ENCODE results near the gene NCAPH2.

NCAPH2 gene

DNA sequence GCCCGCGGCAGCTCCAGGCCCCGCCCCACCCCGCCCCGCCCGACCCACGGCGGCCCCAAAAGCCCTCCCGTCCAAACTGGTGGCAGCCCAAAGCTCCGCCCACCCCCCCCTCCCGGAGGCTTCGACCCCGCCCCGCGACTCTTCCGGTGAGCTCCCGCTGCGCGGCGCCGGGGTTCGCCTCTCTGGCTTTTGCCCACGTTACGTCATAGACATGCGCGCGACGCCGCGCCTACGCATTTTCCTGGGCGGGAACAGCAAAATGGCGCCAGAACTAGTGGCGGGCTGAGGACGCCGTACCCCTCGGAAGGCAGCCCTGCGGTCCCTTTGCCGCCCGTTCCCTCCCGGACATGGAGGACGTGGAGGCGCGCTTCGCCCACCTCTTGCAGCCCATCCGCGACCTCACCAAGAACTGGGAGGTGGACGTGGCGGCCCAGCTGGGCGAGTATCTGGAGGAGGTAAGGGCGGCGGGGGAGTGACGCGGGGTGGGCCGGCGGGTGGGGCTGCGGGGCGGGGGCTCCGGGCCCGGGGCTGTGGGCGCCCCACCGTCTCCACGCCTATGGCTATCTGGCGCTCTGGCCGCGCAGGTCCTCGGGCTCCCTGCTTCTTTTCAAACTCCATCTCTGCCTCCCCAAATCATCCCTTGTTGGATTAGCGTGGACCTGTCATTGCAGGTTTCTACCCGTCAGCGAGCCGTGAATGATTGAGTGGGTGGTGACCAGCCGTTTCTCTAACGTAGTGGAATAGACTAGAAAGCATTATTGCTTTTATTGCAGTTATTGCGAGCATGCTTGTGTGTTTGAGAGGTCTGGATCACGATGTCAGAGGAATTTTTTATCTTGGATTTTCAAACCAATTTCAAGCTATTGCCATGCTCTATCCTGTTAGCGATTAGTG is at the start of gene NCAPH2:
Gene NCAPH2, plus strand, starts transcription at position 234 of the 894 bp plus-strand sequence. Its CDS starts 114 bp downstream, at position 348.
- peak; percentile 100 for DNase-seq

DNA sequence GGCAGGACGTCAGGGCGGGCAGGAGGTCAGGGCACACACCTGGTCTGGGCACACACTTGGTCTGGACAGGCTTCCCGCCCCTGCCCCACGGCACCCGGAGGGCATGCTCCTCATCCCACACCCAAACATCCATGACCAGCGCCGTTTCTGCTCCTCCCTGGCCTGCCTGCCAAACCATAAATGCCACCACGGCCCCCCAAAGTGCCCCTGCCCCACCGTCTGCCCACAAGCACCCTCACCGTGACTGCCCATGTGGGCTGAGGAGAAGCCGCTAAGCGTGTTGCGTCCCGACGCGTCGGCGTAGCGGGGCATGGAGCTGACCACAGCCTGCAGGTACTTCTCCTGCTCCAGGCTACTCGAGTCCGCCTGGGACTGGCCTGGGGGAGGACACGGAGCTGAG is 49.0 kb upstream of the NCAPH2 start:
- no peak for DNase-seq

DNA sequence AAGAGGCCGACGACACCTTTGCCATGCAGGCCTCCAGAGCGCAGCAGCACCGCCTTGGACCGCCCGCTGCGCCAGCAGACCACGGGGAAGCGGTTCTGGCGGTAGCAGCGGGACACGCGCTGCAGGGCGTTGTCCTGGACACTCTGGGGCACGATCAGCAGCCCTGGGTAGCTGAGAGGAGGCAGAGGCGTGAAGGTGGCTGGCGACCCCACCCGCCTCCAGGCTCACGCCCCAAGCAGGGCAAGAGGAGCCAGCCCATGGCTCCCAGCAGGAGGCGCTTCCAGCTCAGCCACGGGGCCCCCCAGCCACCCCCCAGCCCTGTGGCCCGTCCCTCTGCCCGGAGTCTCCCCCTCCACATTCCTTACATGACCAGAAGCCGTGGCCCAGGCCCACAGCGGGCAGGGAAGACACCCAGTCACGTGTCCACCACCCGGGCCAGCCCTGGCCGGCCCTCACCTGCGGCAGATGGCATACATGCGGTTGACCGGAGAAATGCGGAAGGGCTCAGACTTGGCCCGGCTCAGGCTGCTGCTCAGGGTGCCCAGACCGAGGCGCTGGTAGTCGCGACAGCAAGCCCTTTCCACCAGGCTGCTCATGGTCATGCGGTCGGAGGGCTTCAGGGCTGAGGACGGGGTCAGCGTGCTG is 48.4 kb upstream of the NCAPH2 start:
- no peak for DNase-seq

DNA sequence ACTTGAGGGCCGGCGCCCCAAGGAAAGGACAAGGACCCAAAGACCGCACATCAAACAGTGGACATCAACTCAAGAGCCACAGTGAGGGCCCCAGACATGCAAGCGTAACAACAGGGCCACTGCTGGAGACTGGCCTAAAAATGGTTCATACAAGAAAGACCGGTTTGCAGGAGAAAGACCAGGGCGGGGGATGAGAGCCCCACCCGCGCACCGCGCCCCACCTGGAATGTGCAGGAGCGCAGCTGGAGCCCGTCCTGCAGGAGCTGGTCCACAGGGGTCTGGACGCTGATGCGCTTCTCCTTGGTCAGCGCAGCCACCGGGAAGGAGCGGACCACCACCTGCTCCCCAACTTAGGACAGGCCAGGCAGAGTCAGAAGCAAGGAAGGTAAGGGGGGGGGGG is 47.1 kb upstream of the NCAPH2 start:
- DNase-seq, result no peak

DNA sequence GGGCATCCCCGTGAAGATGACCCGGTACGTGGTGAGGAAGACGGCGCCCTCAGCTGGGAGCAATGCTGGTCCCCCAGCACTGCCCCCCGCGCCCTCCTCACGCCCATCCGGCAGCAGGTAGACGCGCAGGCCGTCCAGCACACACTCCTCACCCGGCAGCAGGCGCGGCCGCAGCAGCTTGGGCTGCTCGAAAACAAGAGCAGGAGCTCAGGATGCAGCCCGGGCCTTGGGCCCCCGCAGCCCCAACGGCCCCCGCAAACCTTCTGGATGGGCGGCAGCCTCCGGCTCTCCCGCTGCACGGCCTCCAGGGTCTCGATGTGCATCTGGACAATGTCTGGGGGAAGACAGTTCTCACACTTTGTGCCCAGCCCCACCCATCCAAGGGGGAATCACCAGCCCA is 46.5 kb upstream of the NCAPH2 start:
- no peak for DNase-seq

- no peak for DNase-seq
Measured at GRCh38 chr22:50461979-50462540, 46.0 kb upstream of the NCAPH2 start.

DNA sequence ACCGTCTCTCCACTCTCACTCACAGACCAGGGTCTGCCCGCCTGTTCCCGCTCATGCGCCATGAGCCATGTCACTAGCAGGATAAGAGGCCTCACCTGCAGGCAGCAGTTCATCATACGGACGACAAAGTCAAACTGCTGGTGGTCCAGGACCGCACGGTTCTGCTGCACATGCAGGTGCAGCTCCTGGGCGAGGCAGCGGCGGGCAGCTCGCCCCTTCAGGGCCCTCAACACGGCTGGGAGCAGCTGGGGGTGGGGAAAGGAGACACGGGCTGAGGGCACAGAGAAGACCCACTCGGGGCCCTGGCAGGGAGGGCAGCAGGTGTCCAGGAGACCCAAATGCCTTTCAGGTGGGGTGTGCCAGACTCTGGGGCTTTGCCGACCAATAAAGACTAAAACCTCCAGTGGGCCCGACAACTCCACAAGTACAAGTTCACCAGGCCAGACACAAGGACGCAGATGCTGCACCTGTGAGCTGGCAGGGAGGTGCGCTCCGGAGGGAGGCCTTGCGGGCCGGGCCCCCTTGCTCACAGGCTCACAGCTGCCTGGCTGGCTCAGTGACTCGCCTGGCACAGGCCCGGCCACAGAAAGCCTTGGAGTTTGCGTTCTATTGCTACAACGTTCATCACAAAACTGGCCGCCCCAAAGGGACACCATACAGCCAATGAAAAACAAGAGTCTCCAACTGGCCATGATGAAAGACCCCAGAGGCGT is 44.7 kb upstream of the NCAPH2 start:
- no peak for DNase-seq

GRCh38 chr22:50464451-50464850 is 43.6 kb upstream of the NCAPH2 start:
- DNase-seq, result no peak

DNA sequence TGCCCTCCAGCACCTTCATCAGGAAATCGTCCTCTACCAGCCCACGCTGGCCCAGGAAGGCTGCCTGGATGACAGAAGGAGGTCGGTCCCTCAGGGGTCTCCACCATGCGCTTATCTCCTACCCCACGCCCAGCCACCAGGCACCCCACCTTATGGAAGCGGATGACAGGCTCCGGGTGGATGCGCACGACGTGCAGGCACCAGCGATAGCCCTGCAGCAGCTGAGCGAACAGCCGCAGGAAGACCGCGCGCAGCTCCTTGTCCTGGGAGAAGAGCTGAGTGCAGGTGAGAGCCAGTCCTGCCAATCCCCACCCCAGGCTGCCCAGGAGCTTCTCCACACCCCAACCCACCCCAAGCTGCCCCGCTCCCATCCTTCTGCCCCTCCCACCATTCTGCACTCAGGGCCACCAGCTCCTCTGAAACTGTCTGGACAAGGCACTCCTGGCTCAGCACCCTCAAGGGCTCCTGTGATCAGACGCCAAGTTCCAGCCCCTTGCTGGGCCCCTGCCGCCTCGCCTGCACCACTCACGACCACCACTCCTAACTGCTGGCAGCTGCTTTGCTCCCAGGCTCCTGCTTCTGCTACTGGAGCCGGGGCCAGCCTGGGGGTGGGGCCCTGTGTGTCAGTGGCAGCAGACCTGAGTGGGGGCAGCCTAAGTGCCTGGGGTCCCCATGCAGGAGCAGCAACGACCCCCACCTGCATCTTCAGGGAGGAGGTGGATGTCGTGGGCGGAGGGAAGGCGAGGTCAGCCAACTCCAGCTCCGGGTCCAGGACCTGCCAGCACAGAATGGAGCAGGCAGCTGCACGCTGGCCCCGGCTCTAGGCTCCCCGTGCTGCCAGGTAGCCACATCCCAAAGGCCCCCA is 42.7 kb upstream of the NCAPH2 start:
- DNase-seq, result no peak

DNA sequence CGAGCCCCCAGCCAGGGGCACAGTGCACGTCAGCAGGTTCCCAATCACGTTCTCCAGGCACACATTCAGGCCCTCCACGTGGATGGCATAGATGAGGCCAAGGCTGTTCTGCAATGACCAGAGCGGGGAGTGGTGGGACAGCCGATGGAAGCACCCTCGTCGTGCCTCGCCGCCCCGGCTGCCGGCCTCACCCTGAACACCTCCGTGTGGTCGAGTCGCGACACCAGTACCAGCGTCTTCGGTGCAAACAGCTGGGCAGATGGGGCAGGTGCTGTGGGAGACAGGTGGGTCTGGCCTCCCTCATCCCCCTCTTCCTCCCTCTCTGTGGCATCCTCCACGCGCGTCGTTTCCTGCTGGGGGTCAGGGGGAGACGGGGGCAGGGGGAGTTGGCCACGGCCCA is 40.7 kb upstream of the NCAPH2 start:
- DNase-seq, result no peak

- DNase-seq, result no peak
Measured at GRCh38 chr22:50467773-50468440, 40.1 kb upstream of the NCAPH2 start.

- DNase-seq, result no peak
Measured at GRCh38 chr22:50468626-50469025, 39.4 kb upstream of the NCAPH2 start.

GRCh38 chr22:50469377-50470305 is 38.4 kb upstream of the NCAPH2 start:
- peak; percentile 96 for DNase-seq

DNA sequence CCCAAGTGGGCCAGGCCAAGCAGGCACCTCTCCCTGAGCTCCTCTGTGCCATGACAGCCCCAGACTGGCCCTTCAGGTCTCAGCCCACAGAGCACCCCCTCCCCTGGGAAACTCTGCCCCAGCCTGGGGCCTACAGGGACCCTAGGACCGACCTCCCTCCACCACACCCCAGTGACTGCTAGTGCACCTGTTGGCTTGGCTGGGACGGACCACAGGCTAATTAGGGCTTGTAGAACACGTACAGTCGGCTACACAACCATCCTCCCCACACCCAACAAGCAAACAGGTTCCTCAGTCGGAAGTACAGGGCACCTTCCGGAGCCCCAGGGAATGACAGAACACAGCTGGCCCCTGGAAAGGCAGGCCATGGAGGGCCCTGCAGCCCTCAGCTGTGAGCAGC is 37.5 kb upstream of the NCAPH2 start:
- no peak for DNase-seq

DNA sequence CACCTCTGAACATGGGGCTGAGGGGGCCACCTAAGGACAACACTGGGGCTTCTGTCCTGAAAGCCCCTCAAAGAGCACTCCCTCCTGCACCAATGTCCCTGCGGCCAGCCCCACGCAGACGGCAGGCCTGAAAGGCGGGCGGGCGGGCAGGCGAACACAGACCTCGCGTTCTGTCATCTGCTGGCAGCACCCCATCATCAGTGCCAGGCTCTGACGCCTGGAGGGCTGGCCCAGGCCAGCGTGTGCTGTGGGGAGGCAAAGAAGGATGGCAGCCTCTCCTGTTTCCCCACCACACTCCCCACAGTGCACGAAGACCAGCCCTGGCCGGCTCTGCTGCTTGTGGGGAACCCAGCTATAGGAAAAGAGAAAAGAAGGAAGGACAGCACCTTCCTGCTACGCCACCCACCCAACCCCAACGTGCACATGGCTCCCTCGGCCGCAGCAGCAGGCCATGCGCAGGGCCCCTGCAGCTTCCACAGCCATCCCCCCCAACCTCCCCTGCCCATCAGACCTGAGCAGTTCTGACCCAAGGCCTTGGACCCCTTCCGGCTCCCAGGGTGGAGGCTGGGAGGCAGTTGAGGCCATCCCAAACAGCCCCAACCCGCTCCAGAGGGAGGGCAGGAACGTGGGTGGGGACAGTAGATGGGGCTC is 36.7 kb upstream of the NCAPH2 start:
- no peak for DNase-seq

GRCh38 chr22:50471962-50472361 is 36.1 kb upstream of the NCAPH2 start:
- no peak for DNase-seq

- peak; percentile 71 for DNase-seq
Measured at GRCh38 chr22:50473088-50473487, 34.9 kb upstream of the NCAPH2 start.

DNA sequence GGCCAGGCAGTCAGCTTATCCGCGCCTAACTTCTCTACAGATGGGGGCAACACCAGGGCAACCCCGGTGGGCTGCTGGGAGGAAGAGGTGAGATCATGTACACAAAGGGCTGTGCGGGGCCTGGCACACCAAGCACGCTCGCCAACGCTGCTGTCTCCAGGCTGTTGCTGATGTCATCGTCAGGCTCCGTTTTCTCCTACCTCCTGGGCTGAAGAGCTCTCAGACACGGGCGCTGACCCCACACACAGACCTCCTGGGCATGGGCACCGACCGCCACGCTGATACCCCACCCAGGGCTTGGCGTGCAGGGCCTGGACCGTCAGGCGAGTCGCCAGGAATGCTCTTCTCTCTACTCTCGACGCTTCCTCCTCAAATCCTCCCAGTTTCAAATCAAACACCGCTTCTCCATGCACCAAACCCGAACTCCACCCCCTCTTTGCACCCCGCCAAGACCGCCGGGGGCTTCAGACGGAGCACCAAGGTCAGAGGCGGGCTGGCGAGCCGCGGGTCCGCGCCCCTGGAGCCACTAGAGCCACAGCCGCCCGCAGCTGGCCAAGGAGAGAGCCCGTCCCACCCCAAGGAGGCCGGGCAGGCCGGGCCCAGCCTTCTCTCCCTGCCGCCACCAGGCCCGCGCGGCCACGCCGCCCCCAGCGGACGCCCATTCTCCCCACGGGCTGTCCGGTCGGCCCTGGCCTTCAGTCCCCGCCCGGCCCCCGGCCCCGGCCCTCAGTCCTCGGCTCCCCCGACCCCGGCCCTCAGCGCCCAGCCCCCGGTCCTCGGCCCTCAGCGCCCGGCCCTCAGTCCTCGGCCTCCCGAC is 34.0 kb upstream of the NCAPH2 start:
- DNase-seq, result peak; percentile 72

Data from activated CD8-positive, alpha-beta memory T cell treated with anti-CD3 and anti-CD28 coated beads for 24 hours (primary cell).